Renal cortical epithelial cell (primary cell): ENCODE data around the gene KCNN2. TPM values are rescaled to one million over a fixed set of nuclear protein-coding genes. Genes with fewer than 3 reads are reported as not detected.

ENCODE experiments used
- DNase-seq: peaks from one replicate; pipeline ENCODE4 v3.0.0-alpha.2; 2011; ENCODE audit warnings: low read depth
- total RNA-seq: library from RNA; depleted of rRNA; stranded (reverse); fragments of >200 nt; gene quantifications from 2 replicates; pipeline ENCODE4 v1.2.3, GENCODE V29; 2014

The KCNN2 gene
- total RNA-seq, 1 donor from 2014 or later, result 0.20 TPM

DNA sequence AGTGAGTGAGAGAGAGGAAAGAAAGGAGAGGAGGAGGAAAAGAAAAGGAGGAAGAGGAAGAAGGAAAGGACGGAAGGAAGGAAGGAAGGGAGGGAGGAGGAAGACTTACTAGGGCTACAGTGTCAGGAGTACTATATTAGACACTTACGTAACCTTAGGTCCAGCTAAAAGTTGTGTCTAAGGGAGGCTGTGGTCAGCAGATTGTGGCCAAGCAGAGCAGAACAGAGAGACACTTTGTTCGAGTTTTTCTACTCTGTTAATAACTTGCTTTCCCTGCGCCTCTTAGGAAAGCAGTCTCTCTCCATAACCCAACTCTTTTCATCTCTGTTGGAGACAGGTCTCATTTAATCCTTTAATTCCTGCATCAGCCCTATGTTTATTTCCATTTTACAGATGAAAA, 138.9 kb downstream of the KCNN2 start:
- DNase-seq, result no peak

DNA sequence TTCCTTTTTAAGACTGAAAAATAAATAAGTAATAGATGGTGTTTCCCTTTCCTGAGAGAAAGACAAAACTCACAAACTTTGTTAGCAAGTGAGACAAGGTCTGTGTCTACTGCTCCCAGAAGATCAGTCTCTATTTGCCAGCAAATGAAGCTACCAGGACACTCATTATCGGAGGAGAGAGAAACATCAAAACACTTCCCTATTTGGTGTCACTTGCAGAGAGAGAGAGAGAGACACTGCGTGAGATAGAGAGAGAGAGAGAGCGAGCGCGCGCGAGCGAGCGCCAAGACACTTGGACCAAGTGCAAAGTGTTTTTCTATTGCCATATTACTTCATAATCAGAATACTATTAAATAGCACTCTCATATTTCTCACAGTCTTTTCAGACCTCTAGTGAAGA, 142.7 kb downstream of the KCNN2 start:
- DNase-seq, result no peak

DNA sequence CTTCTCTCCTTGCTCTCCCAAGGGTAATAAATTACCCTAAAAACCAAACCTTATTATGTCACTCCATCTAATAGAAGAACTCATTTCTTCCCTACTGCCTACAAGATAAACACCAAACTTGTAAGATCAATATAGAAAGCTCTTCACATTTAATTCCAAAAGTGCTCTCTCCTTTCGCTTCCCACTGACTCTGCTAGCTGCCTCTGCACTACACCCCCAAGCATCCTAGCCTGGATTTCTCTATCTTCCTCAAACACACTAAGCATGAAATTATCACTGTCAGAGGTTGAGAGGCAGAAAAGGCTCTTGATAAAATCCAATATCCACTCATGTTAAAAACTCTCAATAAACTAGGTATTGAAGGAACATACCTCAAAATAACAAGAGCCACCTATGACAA, 162.4 kb downstream of the KCNN2 start:
- no peak for DNase-seq

DNA sequence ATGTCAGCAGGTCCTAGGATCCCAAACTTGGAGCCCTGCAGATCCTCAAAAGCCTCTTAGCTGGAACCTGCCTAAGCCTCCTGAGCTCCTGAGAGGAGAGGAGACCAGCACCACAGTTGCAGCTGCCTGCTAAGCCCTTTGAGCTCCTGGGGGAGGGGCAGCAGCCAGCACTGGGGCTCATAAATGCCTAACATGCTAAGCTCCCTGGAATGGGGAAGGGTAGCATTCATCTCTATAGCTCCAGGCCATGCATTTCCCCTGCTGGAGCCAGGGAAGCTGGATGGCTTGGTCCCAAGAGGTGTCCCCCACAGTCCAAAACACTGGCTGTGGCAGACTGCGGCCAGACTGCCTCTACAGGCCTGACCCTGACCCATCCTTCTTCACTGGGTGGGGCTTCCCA, 182.7 kb downstream of the KCNN2 start:
- DNase-seq, result no peak
